ACHN (cell line): ENCODE results near the gene VSIG4.

Source experiments
- DNase-seq: peaks from one replicate; pipeline ENCODE4 v3.0.0-alpha.2; 2015
- in situ Hi-C: cut with HindIII; loops from 2 replicates; pipeline ENCODE4 v1.10.0; 2017; ENCODE audit warnings: low sequenced_read_pairs, low pct_ligation_motif_present, low pct_unique_long_range_greater_than_20kb

VSIG4 gene

DNA sequence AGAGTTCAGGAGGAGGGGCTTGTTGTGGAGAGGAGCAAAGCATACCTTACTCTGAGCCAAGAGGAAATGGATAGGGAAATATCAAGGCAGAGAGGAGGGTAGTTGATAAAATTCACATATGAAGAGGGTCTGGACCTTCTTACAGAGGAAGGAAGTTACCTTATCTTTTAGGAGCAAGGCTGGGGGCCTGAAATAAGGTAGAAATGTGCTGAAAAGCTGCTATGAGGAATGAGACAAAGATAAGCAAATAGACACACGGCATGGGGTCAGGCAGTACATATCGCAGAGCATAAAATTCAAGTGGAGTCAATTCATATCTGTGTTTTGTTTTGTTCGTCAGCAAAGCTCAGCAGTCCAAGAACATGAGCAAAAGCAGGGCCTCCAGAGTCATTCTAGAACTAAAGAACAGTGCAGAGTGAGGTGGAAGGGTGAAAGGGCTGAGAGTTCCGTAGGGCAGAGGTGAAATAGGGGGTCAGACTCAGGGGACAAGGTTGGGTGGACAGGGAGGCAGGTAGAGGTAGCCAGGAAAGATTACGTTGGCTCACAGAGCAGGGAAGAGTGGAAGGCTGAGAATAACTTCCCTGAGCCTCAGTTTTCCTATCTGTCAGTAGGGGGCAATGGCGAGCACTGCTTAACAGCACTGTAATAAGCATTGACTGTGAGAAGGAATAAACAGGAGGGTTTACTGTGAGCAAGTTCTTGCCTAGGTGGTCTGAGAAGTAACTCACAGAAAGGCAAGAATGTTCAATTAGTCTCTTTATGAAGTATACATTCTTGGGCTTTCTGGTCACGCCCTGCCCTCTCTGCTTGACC lies 9.2 kb downstream of the VSIG4 start:
- in situ Hi-C loops: no loop called here
- DNase-seq: peak; percentile 0

DNA sequence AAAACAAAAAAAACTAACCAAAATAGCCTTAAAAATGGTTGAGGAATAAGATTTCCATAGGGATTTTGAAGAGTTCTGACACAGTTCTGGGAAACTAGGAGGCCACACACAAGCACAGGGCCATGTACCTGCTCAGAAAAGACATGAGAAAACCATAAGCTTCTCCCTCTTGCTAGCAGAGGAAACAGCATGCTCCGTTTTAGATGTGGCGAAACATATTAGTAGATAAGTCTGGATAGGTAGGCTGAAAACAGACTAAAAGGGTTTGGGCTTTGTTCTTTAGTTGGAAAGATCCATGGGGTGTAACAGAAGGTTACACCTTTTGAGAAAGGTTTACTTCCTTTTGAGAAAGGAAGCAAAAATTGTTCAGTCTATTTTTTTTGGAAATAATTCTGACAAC lies 10.9 kb downstream of the VSIG4 start:
- in situ Hi-C loops: no loop called here
- no peak for DNase-seq

DNA sequence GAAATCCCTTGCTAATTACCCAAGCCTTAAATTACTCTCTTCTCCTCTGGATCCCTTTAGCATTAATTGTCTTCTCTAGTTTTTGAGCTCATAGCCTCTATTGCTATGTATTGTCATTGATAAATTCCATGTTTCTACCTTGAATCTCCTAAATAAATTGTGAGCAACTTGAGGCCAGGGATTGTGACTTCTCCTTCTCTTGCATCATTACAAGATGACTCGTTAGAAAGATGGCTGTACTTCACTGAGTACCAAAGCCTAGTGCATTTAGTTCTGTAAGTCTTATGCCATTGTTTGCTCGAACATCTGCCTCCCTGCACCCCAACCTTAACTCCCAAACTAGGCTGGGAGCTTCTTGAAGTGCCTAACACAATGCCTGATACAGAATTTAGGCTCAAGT lies 15.3 kb downstream of the VSIG4 start:
- in situ Hi-C loops: no loop called here
- no peak for DNase-seq

DNA sequence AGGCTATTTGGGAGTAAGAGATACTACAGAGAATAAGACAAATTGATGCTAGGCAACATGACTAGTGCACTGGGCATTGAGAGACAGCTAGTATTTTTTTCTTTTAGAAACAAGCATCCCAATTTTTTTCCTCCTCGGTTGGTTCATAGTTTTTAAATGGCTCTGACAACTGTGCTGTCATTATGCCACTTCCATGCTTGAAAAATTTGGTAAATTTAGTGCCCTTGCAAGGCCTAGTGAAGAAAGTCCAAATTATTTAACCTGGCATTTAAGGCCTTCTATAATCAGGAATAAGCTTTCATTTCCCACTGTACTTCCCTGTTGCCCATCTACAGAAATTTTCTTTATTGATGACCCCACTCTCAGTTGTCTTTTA lies 15.8 kb downstream of the VSIG4 start:
- no peak for DNase-seq
- in situ Hi-C loops: no loop called here

DNA sequence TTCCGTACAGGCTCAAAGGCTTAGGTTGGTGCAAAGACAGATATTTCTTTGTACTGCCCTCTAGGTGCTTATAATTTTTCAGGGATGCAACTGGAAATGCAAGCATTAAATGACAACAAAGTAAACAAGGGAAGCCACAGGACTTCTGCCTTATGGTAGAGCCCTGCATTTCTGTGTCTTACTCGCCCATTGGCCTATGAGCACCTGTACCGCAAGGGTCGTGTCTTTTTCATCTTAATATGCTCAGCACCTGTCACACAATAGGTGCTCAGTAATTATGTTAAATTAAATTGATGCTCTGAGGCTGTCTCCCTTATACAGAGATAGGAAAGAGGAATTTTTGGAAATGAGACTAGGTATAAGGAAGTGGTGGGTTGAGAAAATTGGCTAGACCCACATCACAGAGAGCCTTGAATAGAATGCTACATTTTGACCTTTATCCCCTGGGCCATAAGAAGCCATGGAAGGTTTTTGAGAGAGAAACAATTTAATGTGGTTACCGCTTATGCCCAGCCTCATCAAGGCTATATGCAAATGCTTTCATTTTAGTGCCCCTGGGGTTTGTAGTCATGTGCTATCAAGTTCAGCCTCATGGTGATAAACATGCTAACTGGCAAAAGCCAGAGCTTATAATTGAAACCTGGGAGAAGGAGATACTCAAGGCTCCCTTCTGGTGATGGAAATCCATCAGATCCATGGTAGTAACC lies 16.3 kb downstream of the VSIG4 start:
- in situ Hi-C loops: no loop called here
- no peak for DNase-seq

DNA sequence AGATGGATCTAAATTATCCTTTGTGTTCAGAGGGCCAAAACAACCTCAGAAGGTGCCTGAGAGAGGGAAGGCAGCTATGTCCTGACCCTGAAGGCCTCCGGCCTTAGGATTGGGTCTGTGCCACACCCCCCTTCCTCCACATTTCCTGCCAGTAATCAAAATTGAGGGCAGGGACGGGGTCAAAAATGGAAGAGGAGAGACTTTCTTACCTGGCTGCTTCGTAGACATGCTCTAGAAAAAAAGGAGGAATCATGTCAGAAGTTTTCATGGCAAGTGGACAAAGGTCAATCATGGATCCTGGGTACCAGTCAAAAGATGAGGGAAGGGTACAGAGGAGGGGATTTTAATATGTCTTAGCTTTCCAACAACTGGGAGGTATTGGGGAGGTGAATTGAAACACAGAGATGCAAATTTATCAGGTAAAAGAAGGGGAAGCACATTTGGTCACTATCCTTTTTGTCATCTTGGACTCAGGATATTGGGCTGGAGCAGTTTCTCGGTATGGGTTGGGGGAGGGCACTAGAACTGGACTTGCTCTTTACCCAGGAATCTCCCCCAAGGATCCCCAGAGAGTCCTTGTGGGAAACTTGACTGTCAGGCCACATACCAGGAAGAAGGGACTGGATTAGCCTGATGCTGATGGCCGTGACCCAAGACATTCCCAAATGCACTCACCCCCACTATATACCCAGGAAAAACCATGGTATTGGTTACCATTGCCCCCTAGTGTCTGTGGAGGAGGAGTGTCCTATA lies 17.1 kb downstream of the VSIG4 start:
- in situ Hi-C loops: no loop called here
- DNase-seq: no peak

DNA sequence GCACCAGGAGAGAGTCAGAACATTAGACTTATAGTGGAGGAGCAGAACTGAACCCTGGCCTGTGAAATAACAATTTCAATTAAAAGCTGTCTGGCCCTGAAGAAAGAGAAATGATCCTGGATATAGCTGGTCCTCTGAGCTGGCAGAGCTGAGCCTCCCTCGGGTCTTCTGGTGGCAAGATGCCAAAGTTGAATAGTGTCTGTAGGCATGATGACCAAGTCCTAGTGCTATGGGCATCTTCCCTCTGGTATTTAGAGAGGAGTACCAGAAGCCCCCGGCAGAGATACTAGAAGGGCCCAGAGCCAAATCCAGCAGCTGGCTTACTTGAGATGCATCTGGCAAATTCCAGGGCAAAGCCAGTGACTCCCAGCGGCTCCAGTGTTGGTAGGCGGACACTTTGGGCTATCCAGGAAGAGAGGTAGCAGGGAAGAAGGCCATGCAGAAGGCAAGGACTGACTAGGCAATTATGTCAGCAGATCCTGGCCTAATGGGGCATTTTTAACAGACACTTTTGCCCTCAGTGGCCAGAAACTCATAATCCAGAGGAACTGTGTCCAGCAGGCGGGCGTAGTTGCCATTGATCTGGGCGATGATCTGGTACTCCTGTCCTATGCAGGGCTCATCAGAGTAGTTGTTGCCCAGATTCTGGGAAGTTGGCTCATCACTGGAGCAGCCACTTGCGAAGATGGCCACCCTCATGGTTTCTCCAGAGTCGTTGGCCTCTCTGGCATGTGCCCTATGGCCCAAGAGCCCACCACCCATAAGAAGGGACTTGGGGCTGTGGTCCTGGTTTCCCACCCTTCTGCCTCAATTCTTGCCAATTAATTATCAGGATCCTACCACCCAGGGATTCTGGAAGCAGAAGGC lies 17.9 kb downstream of the VSIG4 start:
- DNase-seq: no peak

DNA sequence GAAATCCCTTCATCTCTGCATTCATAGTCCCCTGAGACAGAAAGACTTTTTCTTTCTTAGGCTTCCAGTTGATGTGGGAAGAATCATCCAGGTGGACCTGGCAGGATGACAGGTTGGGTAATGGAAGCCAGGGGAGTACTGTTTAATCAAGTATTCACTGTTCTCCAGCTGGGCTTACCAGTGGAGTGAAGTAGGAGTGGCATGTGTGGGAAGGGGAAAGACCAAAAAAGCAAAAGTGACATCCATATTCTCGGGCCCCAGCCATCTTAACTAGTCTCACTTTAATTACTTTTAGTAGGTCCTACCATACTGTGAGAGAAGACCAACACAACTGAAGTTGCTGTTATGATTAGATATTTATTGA lies 18.5 kb downstream of the VSIG4 start:
- in situ Hi-C loops: no loop called here
- DNase-seq: no peak

More for the DNA sequence above, 17.9 kb downstream of the VSIG4 start:
- in situ Hi-C loops: no loop called here

DNA sequence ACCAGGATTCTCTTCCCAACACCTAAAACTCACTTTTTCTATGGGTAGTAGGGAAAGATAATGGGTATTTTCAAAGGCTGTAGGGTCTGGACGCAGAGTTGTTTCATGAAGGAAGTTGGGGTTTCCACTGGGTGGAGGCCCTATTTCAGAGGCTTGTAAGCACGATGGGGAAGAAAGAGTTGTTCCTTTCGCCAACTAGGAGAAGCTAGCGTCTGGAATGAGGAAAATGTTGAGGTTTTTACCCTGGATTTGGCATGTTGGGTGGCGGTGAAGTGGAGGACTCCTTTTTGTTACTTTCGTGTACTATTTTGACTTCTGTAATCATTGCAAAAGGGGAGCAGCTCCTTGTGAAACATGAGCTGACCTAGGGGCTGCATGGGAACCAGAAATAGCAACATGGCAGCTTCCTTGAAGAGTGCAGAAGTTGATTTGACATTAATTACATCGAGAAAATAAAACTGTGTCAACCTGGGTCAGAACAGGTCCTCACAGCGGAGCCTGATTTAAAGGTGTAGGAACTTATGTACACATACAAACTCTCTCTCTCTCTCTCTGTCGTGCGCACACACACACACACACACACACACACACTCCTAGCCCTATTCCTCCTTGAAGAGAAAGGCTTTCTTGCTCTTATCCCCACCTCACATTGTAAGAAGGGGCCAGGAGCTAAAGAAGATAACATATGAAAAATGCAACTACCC lies 19.1 kb downstream of the VSIG4 start:
- in situ Hi-C loops: no loop called here
- DNase-seq: no peak

DNA sequence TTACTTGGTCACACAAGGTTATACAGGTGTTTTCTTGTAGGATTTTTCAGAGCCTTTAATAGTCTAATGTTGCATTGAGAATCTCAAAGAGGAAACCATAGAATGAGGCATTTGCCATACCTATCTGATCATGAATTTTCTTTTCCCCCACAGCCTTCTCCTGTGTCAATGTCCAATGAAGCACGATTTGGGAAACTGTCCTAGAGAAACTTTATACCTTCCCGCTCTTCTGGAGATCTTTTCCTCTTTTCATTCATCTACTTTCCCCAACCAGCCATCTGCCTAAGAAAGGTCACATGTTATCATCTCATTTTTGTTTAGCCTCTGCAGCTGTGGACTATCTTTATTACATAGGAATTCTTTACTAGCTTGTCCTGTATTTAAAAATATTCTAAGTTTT lies 19.9 kb downstream of the VSIG4 start:
- in situ Hi-C loops: no loop called here

DNA sequence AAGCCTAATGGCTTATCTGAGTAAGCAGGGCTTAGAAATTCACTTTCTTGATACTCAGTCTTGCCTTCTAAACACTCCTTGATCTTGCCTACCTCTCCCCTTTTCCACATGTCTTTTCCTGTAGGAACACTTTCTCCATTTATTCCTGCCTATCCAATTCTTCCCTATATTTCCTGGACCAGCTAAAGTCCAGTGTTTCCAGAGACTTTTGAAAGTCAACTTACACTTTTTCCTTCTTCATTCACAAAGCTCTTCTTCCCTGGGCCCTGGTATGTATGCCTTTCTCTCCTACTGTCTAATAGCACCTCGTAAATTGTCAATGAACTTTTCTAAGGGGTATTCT lies 20.6 kb downstream of the VSIG4 start:
- DNase-seq: no peak
- in situ Hi-C loops: no loop called here

More for the DNA sequence above, 19.9 kb downstream of the VSIG4 start:
- no peak for DNase-seq

DNA sequence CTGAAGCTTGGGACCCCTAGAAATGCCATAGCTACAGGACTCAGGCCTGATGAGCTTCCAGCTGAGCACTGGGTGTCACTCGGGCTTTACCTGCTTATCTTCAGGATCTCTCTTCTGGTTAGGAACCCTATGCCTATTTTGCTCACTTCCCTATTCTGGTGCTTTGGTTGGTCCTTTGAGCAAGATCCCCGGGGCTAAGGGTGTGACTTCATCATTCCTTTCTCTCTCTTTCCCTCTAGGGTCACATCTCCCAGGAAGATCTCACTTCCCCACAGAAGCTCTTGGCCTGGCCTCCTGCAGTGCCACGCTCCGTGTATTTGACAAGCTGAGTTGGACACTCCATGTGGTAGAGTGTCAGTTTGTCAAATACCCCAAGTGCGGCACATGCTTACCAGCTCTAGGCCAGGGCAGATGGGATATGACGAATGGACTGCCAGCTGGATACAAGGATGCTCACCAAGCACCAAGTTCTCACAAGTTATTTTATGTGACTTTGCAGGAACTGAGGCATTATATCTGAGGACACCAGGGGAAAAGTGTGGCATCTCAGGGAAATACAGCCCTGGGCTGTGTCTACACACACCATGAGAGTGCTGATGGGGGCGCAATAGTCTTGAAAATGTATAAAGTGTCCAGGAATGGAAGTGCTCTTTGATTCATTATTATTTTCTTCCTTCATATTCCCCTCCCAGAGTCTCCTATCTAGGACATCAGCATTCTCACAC lies 21.1 kb downstream of the VSIG4 start:
- DNase-seq: no peak
- in situ Hi-C loops: no loop called here

DNA sequence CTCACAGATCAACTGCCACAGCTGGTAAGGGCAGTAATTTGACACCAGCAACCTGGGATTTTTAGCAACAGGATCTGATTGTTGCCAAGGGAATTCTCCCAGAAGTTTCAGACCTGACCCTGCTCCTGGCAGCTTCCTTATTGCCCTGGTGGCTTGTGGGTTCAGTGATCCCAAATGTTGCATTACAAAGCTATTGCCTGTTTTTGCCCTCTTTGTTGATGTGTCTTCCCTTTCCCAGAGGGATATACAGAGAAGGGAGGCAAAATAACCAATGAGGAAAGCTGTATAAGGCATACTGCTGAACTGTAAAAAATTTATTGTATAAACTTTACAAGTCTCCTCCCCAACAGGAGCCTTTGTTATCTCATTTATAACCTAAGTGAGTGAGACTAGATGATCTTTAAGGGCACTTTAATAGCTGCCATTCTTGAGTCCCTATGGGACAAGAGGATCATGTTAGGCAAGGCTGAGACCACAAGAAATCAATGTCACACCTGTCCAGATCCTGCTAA lies 22.2 kb downstream of the VSIG4 start:
- no peak for DNase-seq
- in situ Hi-C loops: no loop called here

DNA sequence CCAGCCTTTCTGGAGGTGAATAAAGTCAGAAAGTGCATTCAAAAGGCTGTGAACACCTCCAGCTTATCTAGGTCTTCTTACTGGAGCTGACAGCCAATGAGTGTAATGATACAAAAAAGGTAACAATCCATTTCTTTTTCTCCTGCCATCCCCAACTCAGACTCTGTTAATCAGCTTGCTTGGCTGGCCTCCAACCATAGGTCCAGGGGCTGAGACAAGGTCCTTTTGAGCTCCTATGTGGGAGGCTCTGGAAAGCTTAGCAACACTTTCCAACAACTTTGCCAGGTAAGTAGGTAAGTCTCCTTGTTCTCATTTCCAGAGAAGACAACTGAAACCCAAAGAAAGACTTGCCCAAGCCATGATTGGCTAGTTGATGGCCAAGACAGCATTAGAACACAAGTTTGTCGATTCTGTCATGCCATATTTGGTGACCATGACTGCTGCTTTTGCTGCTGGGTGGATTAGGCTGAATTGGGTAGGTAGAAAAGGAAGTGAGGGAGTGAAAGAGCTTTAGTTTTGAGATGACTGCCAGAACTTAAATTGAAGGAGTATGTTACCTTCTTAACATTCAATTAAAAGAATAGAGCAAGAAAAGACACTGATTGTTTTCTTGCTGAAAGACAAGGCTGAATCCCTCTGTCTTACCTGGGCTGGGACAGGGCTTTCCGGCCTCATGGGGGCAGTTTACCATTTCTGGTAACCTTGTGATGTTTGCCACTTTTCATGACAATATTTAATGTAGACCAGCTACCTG lies 22.8 kb downstream of the VSIG4 start:
- in situ Hi-C loops: no loop called here
- no peak for DNase-seq

DNA sequence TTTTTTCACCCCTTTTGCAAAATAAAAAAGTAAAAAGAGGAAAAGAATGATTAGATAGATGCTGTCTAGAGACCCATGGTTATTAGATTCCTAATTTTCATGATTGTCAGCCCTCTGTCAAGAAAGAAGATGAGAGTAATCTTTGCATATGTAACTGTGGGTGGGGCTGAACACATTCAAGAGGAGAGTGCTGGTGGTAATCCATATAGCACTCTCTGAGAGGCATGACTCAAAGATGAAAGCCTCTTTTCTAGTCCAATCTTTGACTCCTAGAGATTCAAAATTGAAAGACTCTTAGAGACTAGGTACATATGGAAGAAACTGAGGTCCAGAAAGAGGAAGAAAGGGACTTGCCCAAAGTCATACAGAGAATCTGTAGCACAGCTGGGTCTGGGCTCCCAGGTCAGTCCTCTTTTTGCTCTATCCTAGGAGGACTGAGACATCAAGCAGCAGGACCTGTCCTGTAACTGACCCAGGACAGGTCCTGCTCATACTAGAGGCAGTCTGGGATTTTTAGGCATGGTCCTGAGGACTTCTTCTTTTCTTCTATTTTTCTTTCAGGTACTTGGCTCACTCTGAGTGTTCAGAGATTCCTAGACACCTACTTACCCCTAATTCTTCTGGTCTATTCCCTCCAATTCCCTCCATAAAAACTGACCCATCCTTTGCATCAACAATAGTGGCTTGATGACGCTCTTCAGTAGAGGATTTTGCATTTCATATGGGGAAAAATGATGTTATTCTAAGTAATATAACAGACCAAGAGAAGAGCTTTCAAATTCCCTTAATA lies 23.8 kb downstream of the VSIG4 start:
- in situ Hi-C loops: no loop called here
- no peak for DNase-seq

DNA sequence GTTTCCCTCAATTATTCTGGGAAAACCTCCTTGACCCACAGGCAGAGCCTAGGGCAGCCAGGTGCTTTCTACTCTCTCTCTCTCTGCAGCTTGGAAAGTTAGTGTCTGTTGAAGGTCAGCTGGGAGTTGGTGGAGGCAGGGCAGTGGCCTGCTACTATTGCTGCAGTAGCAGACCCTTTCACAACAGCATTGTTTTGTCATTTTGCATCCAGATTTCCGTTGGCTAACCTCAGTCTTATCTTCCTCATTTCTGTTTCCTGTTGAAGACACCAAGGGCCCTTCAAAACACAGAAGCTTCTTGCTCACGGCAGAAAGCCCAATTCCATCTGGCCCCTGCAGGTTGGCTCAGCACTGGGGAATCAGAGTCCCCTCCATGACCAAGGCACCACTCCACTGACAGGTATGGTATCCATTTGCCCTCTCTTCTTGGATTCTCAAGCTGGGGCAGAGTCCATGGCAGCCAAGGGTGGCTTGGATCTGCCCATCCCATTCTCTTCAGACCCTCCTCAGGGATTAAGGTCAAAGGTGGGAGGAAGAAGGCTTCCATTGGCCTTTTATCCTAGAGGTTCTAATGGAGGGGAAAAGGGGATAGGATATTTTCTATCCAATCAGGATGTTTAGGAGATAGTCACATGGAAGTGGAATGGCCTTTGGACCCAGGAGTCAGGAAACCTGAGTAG lies 24.6 kb downstream of the VSIG4 start:
- in situ Hi-C loops: no loop called here
- DNase-seq: no peak
